NCI-H774 (cell line): Measurements from ENCODE around the gene GRM5.
"Not testable (repeated sequence)": the region's sequence is repeated elsewhere in the genome, so short reads cannot be mapped to it uniquely, and the experiment has no call there.

ENCODE experiments used
- DNase-seq: peaks from one replicate; lab custom pipeline; 2025; lab: John Stamatoyannopoulos, UW

GRM5 gene

DNA sequence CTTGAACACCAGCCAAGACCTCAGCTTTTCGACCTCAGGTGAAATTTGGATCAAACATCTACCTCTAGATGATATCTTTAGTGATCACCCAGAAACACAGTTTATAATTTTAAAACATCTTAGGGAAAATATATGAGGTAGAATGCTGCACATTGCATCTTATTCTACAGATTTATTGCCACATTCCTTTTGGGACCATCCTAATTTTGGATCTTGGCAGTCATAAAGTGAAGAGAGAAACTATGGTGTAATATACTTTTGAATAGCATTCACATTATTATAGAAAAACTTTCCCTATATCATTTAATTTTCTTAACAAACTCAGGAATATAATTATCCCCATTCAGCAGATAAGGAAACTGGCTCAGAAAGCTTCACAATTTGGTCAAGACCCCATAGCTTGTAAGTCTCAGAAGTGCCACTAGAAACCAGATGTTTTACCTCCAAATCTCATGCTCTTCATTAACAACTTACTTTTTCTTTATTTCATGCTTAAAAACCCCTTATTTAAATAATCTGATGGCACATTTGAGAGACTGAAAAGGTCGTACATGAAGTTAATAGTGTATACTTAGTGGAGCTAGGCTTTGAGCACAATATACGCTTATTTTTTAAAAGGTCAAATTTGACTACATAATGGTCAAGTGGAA is 529.0 kb downstream of the GRM5 start:
- DNase-seq, result no peak

DNA sequence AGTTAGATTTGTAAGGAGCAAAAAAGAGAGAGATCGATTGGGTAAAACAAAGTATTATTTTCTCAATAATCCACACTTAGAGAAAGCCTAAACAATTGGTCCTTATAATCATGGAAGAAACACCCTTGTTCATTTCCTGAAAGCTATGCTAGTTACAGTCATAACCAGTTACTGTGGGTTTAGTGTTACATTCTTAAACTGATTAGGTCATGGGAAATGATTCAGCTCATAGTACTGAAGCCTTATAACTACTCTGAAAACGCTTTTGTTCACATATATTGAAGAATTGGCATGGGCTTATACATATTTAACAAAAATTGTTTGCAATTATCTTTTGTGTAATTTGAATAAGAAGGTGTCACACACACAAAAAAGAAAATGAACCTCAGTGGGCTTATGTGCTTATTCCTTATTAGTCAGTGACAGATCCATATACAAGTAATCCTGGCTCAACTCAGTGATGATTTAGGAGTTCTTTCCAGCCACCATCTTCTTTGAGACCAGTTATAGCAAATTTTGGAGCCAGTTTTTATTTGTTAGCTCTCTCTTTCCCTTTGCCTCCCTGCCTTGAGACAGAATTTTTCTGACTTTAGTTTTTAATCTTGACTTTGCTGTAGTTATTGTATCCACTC is 529.8 kb downstream of the GRM5 start:
- no peak for DNase-seq

DNA sequence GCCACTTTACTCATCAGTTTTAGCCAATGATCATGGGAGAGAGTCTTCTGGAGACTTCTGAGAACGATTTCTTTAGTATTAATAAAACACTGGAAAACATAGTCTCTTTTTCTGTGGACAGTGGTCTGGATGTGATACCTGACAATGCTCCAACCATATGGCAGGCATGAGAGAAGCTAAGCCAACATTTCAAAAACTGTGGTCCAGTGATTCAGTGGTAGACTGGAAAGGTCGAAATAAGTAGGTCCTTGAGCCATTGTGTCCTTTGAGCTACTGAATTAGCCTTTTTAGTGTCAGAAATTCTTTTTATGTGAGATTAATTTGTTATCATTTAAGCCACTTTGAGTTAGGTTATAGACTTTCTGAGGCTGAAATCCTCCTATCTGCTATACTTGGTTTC is 530.5 kb downstream of the GRM5 start:
- no peak for DNase-seq

DNA sequence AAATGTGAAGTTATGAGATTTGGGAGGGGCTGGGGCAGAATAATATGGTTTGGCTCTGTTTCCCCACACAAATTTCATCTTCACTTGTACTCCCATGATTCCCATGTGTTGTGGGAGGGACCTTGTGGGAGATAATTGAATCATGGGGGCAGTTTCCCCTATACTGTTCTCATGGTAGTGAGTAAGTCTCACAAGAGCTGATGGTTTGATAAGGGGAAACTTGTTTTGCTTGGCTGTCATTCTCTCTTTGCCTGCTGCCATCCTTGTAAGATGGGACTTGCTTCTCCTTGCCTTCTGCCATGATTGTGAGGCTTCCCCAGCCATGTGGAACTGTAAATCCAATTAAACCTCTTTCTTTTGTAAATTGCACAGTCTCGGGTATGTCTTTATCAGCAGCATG is 531.1 kb downstream of the GRM5 start:
- DNase-seq, result not testable (repeated sequence)

DNA sequence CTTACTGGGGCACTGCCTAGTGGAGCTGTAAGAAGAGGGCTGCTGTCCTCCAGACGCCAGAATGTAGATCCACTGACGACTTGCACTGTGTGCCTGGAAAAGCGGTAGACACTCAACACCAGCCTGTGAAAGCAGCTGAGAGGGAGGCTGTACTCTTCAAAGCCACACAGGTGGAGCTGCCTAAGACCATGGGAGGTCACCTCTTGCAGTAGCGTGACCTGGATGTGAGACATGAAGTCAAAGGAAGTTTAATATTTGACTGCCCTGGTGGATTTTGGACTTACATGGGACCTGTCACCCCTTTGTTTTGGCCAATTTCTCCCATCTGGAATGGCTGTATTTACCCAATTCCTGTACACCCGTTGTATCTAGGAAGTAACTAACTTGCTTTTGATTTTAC is 531.6 kb downstream of the GRM5 start:
- no peak for DNase-seq

DNA sequence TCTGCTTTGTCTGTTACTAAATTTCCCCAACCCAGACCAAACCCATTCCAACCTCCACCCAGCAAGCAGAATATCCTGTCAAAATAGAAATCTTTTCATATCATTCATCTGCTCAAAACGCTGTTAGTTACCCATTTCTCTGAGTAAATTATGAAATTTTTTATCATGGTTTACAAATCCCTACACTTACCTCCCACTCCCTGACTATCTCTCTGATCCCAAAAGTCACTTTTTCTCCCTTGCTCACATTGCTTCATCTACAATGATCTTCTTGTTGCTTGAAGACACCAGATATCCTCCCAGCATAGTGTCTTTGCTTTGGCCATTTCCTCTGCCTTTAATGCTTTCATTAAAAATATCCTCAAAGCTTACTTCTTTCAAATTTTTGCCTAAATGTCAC is 532.8 kb downstream of the GRM5 start:
- DNase-seq, result no peak

DNA sequence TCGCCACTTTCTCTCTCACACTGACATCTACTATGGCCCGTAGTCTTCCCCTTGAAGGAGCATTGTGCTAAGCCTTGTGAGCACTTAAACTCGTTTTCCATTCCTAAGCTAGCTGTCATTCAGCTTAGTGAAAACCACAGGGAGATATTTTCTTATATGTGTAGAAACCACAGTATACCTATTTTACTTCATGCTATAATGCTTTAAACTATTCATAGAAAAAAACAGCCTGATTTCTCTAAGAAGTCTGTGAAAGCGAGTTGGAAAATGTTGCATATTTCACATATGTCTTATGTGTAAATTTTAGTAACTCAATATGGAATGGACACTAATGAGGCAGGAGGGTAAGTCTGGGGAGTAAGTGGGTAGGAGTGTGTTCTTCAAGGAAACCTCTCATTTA is 534.0 kb downstream of the GRM5 start:
- DNase-seq, result no peak

DNA sequence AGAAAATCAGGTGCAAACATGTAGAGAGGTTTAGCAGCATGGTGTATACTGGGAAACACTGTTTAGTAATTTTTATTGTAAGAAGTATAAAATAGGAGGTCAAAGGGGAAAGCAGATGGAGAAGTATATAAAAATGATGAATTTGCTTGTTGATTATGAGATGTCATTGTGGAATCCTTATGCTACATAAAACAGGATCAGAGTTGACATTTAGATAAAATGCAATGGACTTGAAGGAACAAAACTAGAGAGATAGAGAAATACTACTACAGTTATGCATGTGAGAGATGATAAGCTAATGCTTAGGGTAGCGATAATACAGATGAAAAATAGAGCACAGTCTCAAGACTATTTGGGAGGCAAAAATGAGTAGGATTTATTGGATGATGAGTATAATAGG is 536.4 kb downstream of the GRM5 start:
- no peak for DNase-seq

DNA sequence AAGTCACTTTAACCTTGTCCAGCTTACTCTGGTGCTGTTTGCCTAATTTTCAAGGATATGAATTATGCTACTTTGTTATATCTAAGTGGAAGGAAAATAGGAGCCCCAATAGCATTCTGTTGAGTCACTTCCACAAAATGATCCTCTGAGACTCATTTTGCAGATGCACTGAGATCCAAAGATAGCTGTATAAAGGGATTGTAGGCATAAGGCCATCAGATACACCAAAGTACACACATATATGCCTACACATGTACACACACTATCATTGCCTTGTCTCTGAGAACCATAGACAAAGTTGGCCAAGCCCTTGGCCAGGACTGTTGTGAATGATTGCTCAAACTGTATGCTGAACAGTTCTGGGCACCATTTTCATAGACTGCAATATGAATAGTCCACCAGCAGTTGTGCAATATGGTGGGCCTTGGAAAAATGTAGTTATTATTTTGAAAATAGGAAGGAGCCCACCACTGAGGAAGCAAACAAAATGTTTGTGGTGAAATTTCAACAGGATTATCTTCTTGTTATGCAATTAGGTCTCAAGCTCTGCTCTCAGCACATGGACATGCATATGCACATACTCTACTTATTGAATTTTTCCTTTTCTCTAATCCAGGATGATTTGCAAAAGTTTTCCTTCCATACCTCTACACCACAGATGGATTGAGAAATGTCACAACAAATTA is 542.3 kb downstream of the GRM5 start:
- DNase-seq, result no peak

DNA sequence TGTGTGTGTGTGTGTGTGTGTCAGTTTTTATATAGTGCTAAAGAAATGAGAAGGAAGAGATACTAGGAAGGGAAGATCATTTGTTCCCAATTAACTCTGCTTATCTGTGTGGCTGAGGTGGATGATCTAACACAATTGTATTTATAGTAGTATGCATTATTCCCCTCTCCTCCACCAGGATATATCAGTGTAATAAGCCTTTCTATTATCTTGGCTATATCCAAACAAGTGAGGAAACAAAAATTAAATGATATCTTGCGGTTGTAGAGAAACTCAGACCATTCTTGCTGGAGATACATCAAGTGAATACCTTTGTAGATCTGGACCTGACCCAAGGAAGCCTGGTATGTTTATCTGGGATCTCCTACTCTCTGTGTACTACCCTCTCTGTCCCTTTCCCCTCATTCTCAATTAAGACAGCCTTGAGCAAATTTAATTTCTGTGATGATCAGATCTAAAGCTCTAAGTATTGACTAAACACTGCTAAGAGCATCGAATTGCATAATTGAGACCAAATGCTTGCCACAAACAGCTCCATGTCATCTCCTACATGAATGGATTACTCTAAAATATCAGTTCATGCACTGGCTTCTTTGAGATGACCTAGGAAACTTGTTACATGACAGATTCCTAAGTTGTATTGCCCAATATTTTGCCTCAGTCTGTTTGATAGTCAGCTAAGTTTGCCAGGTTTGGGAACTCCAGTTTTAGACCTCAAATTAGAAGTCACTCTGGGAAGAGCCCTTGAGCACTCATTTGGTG is 543.0 kb downstream of the GRM5 start:
- DNase-seq, result no peak

DNA sequence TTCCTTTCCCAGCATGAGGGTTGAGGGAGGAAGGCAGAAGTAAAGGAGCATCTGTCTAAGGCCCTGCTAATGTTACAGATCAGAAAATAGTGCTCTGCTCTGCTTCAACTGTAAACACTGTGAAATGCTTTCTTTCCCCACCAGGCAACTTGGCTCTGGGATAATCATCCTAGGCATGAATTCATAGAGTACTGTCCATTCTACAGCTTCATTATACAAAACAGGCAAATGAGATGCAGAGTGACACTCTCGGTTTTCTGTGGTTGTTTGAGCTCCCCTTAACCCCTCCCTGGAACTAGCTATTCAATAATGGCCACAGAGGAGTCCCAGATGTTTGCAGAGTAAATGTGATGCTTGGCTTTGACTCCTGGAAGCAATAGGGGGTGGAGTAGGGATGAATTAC is 544.0 kb downstream of the GRM5 start:
- DNase-seq, result no peak

DNA sequence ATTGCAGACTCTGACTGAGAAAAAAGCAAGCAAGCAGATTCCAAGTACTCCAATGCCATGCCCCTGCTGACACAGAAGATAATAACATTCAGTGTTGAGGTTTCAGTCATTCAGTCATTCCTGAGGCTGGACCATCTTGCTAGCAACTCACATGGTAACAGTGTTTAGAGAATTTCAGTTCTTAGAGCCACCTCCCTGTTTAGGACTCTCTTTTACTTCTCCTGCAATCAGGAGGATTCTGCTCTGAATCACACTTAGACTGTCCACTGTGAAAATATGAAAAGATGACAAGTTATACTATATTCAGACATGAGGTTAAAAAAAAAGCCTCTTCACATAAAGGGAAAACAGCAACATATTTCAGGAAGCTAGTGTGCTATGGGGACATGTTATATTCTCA is 544.4 kb downstream of the GRM5 start:
- no peak for DNase-seq

DNA sequence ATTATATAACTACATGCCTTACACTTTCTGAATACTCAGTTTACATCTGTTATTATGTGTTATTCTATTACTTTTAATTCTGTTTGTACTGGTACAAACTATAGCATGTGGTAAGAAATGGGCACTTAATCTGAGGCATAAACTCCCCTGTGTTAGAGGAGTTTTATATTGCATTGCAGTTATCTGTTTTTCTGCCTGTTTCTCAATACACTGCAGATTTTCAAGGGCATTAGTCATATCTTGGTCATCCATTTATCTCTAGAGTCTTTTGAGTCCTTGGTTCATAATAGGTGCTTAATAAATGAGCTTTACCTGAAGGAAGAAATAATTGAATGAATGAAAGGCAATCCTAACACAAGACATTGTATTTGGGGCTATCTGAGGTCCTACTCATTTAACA is 545.4 kb downstream of the GRM5 start:
- DNase-seq, result no peak

DNA sequence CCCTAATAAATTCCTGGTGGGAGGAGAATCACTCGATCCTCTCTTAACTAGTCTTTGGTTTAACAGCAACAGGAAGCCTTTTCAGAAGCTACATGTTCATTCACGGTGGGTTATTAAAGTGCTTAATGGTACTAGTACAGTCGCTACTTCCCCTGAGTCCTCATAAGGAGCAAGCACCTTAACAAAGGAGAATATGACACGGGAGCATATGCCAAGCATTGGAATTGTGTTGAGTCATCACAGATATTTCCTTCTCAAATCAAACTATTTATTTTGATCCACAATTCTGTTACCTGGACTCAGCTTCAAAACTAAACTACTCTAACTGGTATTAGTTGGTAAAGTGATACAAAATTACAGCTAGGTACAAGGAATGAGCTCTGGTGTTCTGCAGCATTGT is 550.8 kb downstream of the GRM5 start:
- DNase-seq, result no peak

DNA sequence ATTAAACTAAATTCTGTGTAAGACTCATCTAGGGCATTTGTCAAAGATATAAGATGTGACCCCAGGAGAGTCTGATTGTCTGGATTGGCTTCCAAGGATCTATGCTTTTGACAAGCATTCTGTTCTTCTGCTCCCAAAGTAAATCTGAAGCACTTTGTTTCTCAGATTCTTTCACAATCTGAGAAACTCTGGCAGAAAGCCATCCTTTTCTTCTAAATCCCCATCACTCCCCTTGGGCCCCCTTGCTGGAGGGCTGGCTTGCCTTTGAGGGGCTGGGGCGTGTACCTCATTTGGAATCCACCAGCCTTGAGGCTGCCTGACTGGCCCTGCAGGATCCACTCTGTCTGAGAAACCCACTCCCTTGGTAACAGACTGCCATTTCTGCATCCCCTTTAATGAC is 554.8 kb downstream of the GRM5 start:
- DNase-seq, result no peak

DNA sequence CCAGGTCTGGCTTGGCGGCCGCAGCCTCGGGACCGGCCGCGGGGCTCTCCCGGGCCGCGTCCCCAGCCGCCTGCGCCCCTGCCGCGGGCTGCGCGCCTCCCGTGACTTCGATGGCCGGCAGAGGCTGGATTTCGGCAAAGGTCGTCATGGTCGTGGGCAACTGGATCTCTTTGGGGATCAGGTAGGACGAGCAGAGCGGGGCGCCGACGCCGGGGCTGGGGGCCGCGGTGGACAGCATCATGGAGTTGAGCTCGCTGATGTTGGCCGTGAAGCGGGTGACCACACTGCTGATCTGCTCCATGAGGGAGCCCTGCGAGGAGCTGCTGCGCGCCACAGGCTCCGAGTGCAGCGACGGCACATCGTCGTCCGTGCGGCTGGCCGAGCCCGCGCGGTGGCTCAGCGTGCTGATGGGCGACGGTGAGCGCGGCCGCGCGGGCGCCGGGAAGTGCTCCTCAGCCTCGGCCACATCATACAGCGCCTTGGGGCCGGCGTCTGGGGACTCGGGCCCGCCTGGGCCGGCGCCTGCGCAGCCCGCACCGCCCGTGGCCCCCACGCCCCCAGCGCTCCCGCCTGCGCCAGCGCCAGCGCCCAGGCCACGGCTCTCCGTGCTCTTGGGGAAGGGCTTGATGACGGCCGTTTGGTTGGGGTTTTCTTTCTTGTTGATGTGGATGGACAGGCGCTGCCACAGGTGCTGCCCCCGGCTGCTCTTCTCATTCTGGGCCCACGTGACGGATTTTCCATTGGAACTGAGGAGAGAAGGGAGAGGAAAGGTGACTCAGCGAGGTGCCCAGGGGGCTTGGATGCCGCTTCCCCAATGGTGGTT is 556.8 kb downstream of the GRM5 start:
- no peak for DNase-seq

DNA sequence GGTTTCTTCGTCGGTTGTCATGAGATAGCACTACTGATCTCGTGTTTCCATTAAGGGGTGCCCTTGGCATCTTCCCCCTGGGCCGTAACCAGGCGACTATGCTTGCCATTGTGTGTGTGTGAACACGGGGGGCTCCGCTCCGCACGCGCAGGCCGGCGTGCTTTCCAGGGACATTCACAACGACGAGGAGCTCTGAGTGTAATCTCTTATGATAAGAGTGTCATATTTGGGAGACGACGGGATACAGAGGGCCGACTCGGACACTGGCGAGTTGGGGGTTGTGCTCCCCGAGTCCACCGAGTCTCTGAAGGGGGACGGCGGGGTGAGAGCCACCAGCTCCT is 557.4 kb downstream of the GRM5 start:
- no peak for DNase-seq

DNA sequence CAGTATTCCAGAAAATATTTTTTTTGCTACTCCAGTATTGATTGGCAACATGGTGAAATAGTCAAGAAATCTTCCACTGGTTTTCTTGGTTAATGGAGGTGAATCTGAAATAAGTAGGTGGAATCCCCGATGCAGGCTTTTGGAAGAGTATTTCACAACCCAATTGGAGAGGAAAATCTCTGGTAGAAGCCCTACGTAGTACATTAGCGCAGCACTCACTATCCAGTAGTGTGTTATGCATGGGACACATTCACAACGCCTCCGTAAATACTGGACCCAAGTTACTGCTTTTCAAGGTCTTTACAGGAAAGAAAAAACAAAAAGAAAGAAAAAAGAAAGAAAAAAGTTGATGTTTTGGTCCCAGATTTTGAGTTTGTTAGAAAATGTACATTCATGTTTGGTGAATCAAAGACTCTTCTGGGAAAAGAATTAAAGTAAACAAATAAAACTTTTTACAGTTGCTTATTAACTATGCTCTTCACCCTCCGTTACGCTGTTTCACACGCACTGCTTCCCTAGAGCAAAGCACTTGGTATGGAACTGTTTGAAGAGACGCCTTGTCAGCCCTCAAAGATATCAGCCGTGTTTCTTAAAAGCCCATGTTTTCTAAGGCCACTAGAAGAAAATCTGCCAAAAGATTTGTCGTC is 557.9 kb downstream of the GRM5 start:
- DNase-seq, result no peak

DNA sequence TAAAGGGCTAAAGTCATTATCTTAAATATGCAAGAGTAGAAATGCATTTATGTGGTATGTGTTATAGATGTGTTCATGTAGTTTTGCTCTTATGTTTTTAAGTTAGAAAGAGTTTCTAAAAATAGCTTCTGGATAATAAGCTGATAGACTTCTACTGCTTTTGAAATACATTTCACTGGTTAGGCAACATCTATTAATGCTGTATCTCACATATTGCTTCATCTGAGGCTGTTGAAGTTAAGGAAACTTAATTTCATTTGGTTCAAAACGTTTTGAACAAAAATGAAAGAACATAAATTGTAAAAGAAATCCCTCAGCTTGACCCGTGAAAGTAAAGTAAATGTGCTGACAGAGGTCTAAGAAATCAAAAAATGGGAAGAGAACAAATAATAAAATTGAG is 564.2 kb downstream of the GRM5 start:
- DNase-seq, result no peak

DNA sequence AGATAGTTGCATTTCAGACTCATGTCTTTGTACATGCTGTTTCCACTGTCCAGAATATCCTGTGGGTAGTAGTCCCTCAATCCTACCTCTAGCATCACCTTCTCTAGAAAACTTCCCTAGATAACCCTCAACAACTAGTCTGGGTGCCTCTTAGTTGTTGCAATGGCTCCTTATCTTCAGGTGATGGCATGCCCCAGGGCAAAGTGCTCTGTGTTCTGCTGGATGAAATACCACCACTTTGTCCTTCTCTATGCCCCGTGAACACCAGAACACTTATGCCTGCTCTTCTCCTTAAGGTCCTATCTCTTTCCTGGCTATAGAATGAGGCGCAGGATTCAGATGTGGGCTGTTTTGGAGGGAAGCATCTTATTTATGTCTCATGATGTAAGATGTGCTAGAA is 569.9 kb downstream of the GRM5 start:
- no peak for DNase-seq

DNA sequence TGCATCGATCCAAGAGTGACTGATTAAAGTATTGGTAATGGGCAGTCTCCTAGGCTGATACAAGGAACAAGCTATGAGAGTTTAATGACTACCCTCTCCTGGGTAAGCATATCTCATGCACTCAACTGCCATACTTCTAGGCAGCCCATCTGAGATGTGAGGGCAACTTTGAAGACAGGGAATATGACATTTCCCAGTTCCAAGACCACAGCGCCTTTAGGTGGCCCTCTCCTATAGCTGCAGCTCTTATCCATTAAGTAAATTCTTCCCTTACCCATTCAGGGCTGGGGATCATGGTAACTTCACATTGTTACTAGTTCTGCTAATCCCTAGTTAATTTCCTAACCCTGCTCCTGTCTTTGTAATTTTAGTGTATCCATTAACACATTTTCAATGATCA is 570.9 kb downstream of the GRM5 start:
- DNase-seq, result no peak

DNA sequence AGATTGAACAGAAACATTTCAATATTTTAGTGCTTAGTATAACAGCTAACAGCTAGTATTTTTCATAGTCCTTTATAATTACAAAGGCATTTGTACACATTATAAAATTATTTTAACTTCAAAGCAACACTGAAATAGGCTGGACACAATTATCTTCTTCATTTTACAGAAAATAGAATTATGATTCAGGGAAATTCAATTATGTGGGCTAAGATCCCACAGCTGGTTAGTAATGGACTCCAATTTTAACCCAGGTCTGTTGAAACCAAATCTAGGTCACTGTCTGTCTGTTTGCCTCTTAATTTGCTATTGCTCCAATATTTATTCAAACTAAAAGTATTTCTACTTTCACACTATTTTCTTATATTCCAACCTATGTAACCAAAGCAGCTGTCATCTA is 574.1 kb downstream of the GRM5 start:
- DNase-seq, result no peak
